ENCODE data around the gene S1PR5.
"Not testable (repeated sequence)": the region's sequence is repeated elsewhere in the genome, so short reads cannot be mapped to it uniquely, and the experiment has no call there.

Gene S1PR5, protein sequence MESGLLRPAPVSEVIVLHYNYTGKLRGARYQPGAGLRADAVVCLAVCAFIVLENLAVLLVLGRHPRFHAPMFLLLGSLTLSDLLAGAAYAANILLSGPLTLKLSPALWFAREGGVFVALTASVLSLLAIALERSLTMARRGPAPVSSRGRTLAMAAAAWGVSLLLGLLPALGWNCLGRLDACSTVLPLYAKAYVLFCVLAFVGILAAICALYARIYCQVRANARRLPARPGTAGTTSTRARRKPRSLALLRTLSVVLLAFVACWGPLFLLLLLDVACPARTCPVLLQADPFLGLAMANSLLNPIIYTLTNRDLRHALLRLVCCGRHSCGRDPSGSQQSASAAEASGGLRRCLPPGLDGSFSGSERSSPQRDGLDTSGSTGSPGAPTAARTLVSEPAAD

GRCh38 chr19:10517361-10517759, at the start of gene S1PR5:
S1PR5 (minus strand) TSS chr19:10517447; CDS start chr19:10515011, 2,436 bp downstream.
- no peak for DNase-seq (ENCODE audit: low read depth, low spot score)

DNA sequence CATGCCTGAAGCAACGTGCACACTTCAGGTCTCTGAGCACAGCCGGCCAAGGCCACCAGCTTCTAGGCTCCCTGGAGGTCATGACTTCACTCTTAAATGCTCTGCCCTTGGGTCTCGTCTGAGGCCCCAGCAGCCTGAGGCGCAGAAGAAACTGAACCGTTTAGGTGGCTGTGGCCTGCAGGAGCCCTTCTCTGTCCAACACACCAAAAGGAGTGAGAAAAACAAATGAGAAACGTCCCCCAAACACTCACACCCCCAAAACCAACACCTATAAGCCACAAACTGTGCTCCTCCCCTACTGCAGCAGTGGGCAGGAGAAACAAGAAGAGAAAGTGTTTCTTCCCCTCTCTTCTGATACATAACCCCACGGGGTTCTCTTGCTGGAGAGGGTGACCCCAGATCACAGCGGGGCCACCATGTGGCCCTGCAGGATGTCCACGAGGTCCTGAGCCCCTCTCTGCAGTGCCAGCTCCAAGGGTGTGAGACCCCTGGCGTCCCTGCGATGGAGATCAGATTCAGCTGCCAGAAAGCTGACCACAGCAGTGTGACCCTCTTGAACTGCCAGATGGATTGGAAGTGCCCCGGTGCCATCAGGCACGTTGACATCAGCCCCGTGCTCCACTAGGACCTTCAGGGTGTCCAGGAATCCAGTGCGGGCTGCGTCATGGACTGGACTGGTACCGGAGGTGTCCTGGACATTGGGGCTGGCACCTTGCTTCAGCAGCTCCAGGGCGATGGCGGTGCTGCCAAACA, 49.6 kb upstream of the S1PR5 start:
- DNase-seq (ENCODE audit: low read depth, low spot score): no peak

DNA sequence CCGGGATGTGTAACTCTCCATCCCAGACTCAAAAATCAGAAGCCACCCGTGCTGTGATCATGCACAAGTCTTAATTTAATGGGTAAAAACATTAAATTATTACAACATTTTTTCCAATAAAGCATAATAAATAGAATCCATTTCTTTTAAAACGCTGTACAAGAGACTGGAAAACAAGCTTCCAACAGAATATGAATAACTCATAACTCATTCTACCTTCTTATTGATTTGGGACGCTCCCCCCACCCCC, 49.1 kb upstream of the S1PR5 start:
- no peak for DNase-seq (ENCODE audit: low read depth, low spot score)

- peak; percentile 67 for DNase-seq (ENCODE audit: low read depth, low spot score)
These were observed 48.5 kb upstream of the S1PR5 start, which contains the start of gene KRI1 for GRCh38 chr19:10565567-10566407. KRI1 (minus strand) TSS chr19:10566010; CDS start chr19:10565999, 11 bp downstream.

- DNase-seq (ENCODE audit: low read depth, low spot score): no peak
These were observed 47.9 kb upstream of the S1PR5 start for GRCh38 chr19:10565028-10565566.

GRCh38 chr19:10562609-10563008, 45.4 kb upstream of the S1PR5 start:
- no peak for DNase-seq (ENCODE audit: low read depth, low spot score)

GRCh38 chr19:10560154-10560553, 42.9 kb upstream of the S1PR5 start:
- DNase-seq (ENCODE audit: low read depth, low spot score): no peak

DNA sequence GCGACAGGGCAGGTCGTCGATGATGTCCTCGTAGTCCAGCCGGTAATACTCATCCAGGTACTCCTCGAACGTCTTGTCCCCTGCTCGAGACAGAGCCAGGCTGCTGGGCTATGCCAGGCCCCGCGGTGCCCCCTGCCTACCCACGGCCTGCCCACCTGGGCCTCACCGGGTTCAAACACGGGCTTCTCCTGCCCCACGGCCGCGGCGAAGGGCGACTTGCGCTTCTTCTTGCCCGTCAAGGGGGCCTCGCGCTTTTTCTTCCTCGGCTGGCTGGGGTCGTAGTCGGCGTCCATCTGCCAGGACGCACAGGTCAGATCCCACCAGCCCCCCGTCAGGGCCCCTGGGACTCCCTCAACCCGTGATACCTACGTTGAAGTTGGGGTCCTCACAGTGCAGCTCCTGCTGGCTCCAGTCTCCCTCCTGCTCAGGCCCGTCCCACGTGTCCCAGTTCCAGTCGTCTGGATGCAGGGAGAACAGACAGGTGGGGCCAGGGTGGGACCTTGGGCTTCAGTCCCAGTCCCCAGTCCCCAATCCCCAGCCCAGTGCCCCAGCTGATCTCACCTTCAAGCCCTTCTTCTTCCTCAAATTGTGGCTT, 40.5 kb upstream of the S1PR5 start:
- no peak for DNase-seq (ENCODE audit: low read depth, low spot score)

- no peak for DNase-seq (ENCODE audit: low read depth, low spot score)
These were observed 38.3 kb upstream of the S1PR5 start for GRCh38 chr19:10555610-10555973.

DNA sequence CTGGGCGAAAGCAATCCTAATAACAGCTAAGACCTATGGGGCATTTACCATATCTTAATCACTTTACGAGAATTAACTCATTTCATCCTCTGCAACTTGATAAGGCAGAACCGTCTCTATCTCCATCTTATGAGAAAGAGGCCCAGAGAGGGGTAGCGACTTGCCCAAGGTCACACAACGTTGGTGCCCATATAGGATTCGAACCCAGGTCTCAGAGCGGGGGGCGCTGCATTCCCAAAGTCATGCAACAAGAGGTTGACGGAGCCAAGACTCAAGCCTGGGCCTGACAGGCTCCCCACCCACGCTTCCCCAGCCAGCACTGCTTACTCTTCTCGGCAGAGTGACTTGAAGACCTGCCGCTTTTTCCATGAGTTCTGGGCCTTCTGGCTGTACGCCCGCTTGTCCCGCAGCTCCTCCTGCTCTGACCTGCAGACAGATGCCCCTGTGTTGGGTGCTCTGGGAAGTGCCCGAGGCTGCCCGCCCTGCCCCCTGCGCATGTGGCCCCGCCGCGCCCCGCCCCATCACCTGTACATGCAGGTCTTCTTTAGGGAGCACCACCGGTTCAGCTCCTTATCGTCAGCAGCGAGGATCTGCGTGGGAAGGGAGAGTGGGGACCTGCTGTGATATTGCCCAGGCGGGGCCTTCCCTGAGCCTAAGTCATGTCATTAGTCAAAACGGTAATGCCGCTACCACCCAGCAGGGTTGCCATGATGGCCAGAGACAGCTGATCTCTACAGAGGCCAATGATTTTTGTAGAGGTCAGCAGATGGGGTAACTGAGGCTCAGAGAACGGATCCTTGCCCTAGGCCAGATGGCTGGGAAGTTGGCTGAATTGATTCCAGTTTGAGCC, 37.7 kb upstream of the S1PR5 start:
- no peak for DNase-seq (ENCODE audit: low read depth, low spot score)

GRCh38 chr19:10553943-10554381, 36.7 kb upstream of the S1PR5 start:
- no peak for DNase-seq (ENCODE audit: low read depth, low spot score)

GRCh38 chr19:10553087-10553667, 35.9 kb upstream of the S1PR5 start:
- DNase-seq (ENCODE audit: low read depth, low spot score): no peak

GRCh38 chr19:10552510-10553053, 35.3 kb upstream of the S1PR5 start:
- DNase-seq (ENCODE audit: low read depth, low spot score): no peak

DNA sequence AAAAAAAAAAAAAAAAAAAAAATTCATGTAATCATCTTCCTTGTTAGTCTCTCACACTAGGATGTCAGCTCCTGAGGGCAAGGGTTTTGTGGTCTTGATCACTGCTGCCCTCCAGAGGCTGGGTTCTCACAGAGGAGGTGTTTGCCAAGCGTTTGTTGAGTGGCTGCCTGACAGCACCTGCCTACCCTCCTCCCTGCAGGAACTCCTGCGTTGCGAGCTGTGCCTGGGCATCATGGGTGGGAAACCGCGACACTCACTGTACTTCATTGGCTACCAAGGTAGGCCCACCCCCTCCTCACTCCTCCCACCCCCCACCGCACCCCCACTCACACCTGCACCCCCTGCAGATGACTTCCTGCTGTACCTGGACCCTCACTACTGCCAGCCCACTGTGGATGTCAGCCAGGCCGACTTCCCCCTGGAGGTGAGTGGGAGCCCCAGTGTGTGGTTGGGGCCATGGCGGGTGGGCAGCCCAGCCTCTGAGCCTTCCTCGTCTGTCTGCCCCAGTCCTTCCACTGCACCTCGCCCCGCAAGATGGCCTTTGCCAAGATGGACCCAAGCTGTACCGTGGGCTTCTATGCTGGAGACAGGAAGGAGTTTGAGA, 34.6 kb upstream of the S1PR5 start:
- no peak for DNase-seq (ENCODE audit: low read depth, low spot score)

GRCh38 chr19:10551006-10551405, 33.8 kb upstream of the S1PR5 start:
- DNase-seq (ENCODE audit: low read depth, low spot score): not testable (repeated sequence)

- no peak for DNase-seq (ENCODE audit: low read depth, low spot score)
These were observed 33.1 kb upstream of the S1PR5 start for GRCh38 chr19:10550336-10550735.

- DNase-seq (ENCODE audit: low read depth, low spot score): no peak
These were observed 32.5 kb upstream of the S1PR5 start for GRCh38 chr19:10549733-10550132.

- no peak for DNase-seq (ENCODE audit: low read depth, low spot score)
These were observed 31.6 kb upstream of the S1PR5 start for GRCh38 chr19:10548746-10549276.

GRCh38 chr19:10546817-10547216, 29.6 kb upstream of the S1PR5 start:
- DNase-seq (ENCODE audit: low read depth, low spot score): no peak

All from iPS DF 19.7 (cell line).